Suprapubic skin (tissue), 3 donors: ENCODE data around the gene FOXB1.

Experiments used
- POLR2AphosphoS5 ChIP-seq, 3 donors: sonication (generic); formaldehyde crosslinking; IDR thresholded peaks; one replicate each; pipeline ENCODE4 v1.6.1; 2017; ENCODE audit warnings: antibody characterized with exemption in 3 of 3
- TF ChIP-seq, protein P1 (sequence below), 2 donors: fragments of 200-600 bp in 1 of 2; fragments of 450-650 bp in 1 of 2; sonication (generic) in 1 of 2; IDR thresholded peaks; one replicate each; pipeline ENCODE4 v1.5.1; 2016 to 2019; ENCODE audit warnings: antibody characterized with exemption in 2 of 2, mild to moderate bottlenecking in 1 of 2, moderate library complexity in 1 of 2

DNA sequence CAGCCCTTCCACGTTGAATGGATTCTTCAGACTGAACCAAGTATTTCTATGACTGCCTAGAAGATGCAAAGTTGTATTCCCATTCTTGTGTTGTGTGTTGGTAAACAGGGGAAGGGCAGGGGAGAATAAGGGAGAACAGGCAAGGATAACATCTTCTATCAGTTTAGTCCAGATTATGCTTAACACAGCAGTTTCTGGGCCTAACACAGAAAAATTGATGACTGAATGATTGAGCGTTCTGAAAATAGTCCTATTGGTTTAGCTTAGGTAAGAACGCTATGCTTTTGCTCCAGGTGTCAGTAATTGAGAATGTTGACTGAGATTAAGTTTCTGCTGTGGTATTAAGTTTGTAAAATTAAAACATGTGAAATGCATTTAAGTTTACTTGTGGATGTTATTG lies 8.6 kb downstream of the FOXB1 start:
- TF ChIP-seq, protein P1, sequence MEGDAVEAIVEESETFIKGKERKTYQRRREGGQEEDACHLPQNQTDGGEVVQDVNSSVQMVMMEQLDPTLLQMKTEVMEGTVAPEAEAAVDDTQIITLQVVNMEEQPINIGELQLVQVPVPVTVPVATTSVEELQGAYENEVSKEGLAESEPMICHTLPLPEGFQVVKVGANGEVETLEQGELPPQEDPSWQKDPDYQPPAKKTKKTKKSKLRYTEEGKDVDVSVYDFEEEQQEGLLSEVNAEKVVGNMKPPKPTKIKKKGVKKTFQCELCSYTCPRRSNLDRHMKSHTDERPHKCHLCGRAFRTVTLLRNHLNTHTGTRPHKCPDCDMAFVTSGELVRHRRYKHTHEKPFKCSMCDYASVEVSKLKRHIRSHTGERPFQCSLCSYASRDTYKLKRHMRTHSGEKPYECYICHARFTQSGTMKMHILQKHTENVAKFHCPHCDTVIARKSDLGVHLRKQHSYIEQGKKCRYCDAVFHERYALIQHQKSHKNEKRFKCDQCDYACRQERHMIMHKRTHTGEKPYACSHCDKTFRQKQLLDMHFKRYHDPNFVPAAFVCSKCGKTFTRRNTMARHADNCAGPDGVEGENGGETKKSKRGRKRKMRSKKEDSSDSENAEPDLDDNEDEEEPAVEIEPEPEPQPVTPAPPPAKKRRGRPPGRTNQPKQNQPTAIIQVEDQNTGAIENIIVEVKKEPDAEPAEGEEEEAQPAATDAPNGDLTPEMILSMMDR (IDR thresholded peaks at IDR 0.05): no peak
- TF ChIP-seq POLR2AphosphoS5 (IDR thresholded peaks at IDR 0.05): no peak
